NCI-H146 (cell line): ENCODE data around the gene AFG1L.
A peak's percentile ranks its signal among the peaks of the same experiment; 100 is the strongest.
"Not testable (repeated sequence)": the region's sequence is repeated elsewhere in the genome, so short reads cannot be mapped to it uniquely, and the experiment has no call there.

Experiments
- DNase-seq: peaks from one replicate; lab custom pipeline; 2025; lab: John Stamatoyannopoulos, UW

AFG1L gene

DNA sequence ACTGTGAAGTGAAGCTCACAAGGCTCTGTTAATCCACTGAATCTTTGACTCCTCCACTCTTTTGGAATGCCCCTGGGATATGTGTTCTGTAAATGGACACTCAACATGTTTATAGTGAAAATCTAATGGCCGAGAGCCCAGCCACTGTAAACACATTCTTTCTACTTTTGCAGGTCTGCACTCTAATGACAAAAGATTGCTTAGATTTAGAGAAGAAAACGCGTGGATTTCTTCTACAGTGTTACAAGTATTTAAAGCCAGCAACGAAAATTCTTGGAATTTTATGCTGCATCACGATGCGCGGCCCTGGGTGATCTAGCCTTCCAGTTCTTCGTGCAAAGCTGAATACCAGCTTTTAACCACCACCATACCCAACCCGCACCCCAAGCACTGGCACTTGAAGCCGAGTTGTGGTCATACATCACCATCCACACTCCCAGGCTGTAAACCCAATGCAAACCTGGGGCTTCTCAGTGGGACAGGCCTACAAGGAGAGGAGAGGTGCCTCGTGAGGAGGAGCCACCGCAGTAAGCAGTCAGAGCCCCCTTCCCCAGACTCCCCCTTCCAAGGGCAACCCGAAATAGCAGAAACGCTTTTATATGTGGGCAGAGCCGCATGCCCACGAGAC is 262.1 kb downstream of the AFG1L start:
- DNase-seq: peak; percentile 50

DNA sequence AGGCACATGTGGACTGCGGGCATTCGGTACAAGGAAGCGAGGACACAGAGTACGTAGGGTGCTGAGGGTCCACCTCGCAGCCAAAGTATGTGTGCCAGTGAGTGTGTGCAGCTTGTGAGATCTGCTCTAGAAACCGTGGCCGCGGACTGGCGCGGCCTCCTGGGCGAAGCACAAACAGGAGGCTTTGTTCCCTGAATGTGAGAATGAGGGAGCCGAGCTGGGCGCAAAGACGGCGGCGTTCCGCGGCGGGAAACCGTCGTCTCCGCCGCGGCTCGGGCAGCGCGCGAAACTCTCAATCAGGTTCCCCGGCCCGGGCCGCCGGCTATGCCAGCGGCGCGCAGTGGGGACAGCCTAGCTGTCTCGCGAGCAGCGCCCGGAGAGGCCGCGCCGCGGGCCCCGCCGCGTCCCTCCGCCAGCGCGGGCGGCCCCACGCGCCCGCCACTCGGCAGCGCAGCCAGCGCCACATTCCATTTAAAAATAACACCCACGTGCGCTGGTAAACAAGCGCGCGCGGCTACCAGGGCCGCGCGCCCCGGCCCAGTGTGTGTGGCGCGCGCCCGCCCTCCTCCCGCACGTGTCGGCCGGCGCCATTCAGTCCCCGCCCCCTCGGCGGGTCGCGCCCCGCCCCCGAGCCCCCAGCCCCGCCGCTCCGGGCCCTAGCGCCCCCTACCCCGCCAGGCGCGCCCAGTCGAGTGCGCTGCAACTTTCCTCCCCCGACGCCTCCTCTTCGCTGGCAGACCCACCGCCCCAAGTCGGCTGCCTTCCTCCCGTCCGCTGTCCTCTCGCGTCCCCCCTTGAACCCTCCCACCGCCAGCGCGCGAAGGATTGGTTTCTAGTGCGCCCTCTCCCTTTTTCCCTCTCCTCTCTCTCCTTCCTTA is 262.9 kb downstream of the AFG1L start:
- DNase-seq: peak; percentile 93

DNA sequence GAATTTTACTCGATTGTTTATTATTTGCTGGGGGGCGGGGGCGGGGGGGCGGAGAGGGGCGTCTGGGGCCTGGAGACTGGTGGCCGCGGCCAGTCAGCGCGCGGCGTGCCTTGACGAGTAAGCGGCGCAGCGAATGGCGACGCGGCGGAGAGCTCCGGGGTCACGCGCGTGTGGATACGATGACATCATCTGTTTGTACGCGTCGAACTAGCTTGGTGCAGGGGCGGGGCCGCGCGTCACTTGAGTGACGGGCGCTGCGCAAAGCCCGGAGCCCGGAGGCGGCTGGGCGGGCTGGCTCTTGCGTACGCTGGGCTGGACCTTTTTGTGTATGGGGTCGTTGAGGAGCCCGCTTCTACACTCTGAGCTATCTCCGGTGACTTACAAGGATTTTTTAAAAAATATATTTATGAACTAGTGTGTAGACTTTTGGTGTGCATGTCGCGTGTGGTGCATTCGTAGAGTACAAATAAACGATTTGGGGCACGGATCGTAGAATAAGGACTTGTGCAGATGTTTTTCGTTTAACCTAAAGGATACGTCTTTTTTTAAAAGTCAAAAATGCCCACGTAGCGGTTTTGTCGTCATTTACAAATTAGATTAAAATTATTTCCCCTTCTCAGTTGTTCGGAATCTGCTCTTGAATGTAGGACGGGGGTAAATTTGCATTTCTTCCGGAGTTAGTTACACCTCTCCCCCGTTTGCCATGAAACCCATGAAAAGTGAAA is 263.7 kb downstream of the AFG1L start:
- peak; percentile 99 for DNase-seq

DNA sequence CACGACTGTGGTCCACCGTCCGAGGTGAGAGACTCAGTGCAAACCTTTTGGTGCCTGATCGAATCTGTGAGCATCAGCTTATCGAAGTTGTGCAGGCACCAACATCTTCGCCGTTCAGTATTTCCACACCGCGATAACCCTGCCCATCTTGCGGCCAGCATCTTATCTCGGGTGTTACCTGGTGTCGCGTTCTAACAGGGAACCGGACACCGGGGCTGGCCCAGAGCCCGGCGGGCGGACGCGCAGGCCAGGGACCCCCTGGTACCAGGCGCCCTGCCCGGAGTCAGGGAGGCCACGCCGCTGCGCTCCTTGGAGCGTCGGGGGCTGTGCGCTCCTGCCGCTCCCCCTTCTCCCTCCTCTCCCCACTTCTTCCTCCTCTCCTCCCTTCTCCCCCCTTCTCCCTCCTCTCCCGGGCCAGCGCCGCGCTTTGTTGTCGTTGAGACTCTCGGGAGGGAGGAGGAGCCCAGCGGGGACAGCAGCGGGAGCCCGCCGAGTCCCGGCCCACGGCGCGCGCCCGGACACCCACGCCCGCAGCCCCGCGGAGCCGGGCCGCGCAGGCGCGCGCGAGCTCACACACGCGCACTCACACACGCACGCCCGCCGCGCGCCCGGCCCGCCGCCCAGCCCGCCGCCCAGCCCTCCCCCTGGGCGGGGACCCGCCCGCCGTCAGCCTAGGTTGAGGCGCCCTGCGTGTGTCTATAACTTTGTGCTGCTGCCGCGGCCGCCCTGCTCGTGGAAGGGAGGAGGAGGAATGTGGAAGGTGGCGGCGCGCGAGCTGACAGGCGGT is 264.4 kb downstream of the AFG1L start:
- DNase-seq: peak; percentile 90

DNA sequence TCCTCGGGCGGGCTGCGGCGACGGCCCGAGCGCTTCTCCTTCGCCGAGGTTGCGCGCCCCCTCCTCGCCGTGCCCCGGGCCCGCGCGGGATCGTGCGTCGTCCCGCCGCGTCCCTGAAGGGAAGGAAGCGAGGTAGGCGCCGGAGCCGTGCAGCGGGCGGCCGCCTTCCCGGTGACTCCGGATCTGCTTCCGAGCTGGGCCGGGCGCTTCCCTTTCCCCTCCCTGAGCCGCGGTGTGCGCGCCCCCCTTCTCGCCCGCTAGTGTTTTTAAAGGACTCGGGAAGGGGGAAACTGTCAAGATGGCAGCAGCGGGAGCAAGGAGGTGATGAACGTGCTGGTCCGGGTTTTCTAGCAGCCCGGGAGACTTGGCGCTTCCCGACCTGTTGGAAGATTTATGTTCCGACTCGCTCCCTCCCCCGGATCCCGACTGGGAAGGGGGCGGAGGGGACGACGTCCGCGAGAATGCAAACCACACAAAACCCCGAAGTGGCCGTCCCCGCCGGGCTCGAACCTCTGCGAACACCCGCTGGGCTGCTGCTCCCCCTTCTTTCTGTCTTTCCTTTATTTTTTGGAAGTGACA is 265.1 kb downstream of the AFG1L start:
- DNase-seq: peak; percentile 76

DNA sequence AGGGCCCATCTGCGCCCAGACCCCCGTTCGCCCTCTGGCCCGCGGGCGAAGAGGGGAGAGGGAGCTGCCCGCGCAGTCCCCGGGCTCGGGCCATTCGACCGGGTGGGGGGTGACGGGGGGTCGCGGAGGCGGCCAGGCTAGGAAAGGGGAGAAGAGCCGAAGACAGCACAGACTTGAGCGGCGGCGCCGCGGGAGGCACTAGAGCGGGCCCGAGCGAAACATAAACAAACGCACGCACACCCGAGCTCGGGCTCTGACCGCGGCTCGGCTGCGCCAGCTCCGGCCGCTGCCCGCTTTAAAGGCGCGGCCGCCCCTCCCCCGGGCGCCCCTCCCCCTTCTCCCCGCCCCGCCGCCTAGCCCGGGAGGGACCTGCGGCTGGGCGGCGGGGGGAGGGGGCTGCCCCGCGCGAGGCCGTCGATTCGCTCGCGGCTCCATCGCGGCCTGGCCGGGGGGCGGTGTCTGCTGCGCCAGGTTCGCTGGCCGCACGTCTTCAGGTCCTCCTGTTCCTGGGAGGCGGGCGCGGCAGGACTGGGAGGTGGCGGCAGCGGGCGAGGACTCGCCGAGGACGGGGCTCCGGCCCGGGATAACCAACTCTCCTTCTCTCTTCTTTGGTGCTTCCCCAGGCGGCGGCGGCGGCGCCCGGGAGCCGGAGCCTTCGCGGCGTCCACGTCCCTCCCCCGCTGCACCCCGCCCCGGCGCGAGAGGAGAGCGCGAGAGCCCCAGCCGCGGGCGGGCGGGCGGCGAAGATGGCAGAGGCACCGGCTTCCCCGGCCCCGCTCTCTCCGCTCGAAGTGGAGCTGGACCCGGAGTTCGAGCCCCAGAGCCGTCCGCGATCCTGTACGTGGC is 265.8 kb downstream of the AFG1L start, which contains the start of gene FOXO3:
Gene FOXO3, plus strand, starts transcription at position 455 of the 846 bp plus-strand sequence. Its CDS starts 292 bp downstream, at position 747.
- DNase-seq: peak; percentile 89

- DNase-seq: not testable (repeated sequence)
These were observed 266.4 kb downstream of the AFG1L start for GRCh38 chr6:108561309-108561647.

DNA sequence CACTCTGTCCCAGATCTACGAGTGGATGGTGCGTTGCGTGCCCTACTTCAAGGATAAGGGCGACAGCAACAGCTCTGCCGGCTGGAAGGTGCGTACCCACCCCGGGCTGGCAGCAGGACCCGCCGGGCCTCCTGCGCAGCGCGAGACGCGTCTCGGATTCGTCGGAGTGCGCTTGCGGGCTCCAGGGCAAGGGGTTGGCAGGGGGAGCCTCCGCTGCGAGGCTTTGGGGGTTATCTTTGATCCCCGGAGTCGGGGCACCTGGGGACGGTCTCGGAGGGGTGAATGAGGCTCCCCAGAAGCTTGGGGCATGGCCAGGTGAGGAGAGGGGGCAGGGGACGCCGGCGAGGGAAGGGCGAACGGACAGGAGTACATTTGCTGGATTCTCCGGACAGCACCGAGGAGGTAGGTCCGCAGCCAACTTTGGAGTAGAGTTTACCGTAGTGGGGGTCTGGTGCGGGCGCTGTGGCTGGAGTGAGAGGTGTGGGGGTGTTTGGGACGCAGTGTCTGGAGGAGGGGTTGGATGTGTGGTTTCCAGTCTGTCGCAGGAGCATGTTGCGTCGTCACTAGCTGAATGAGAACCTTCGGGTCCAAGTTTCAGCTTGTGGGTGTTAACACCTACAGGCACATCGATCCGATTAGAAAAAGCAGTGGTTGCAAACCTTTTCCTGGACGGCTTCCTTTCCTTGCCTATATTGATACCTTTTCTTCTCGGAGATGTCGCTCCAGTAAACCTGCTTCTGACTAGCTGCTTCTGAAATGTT is 267.1 kb downstream of the AFG1L start:
- no peak for DNase-seq

DNA sequence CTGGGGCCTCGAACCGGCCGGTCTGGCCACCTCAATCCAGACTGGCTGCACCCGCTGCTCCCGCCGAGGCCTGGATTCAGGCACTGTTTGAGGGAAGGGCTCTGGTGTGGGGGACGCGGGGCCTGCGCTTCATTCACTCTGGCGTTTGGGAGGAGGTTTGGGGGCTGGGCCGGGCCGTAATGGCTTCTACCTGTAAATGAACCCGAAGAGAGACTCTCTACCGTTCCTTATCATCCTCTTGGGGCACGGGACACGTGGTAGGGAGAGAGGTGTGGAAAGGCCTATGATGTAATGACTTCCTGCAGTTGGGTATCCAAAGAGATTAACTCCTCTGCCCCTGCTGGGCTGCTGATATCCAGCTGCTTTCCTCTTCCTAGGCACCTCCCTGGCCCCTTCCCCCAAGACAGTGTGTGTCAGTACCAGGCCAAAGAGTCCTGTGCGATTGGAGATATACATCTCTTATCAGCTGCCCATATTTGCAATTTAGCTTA is 267.7 kb downstream of the AFG1L start:
- peak; percentile 54 for DNase-seq

DNA sequence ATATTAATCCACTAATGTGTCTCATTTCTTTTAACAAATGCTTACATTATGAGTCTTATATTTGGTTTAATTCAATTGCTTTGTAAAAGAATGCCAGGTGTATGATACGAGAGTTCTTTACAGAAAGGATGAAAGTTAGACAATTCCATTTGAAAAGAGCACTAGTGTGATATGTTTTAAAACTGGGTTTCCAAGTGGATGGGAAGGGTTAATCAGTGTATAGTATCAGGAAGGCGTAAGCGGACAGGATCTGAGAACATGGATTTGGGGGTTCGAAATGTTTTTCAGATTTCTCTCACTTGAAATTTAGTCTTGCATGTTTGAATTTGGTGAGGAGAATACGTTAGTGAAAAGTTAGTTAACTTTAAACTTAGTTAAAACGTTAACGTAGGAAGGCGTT is 268.4 kb downstream of the AFG1L start:
- DNase-seq: no peak

GRCh38 chr6:108564178-108564577 is 269.3 kb downstream of the AFG1L start:
- DNase-seq: no peak

DNA sequence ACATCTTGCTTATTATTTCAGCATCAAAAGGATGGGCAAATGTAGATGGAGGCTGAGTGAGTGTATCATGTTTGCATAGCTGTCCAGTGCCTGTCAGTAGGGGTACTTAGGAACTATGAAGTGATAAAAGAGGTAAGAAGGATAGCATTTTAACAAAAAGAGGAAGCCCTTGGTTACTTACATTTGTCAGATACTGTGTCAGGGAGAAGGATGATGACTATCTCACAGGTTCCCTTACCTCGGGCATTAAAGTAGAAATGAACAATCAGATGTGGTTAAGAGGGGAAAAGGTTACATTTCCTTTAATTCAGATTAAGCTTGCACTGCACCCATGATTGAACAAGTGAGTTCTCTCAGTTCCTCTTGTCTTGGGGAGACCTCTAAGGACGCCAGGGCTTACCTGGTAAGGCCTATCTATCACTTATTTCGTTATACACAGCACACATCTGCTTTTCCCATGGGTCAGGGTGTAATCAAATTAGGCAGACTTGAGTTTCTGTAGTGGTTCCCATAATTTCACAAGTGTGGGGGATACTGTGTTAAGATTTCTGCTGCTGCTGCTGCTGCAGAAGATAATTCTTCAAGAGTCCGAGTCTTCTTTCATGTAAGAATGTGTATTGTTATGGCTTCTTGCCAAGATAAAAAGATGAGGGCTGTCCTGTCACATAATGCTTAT is 270.4 kb downstream of the AFG1L start:
- DNase-seq: no peak

DNA sequence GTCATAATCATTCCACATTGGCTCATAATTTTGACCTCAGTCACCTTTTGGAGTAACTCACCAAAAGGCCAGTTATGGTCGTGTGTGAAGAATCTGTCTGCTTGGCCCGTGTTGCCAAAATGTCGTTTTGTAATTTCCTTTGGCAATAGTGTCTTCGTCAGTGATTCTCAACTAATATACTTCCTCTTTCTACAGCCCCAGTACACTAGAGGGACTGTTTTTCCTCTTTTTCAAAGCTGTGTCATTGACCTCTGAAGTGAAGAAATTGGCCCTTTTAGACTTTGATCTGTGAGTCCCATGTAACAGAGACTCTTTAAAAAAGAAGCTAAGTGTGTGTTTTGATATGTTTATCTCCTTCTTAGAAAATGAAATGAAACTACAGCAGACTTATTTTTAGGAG is 271.0 kb downstream of the AFG1L start:
- no peak for DNase-seq

- DNase-seq: no peak
These were observed 271.6 kb downstream of the AFG1L start for GRCh38 chr6:108566406-108566805.

GRCh38 chr6:108568101-108568500 is 273.2 kb downstream of the AFG1L start:
- DNase-seq: no peak

- no peak for DNase-seq
These were observed 273.9 kb downstream of the AFG1L start for GRCh38 chr6:108568551-108569305.

DNA sequence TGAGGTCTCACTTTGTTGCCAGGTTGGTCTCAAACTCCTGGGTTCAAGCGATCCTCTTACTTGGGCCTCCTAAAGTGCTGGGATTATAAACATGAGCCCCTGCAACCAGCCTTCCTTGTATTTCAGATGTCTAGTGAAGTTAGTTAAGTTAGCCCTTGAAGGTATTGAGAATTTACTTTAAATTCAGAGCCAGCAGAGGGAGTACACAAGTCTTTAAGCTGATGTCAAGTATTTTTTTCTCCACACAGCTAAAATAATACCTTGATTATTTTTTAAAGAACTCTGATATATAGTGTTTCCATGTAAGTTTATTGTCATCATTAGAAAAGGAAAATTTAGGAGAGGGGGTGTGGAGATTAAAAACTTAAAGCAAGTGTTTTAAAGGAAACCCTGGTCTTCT is 275.7 kb downstream of the AFG1L start:
- no peak for DNase-seq

- DNase-seq: no peak
These were observed 279.7 kb downstream of the AFG1L start for GRCh38 chr6:108574457-108575141.
